SU-DHL-6 (cell line): ENCODE data around the gene ORAI1.

ENCODE experiments used
- EZH2phosphoT487 ChIP-seq: fragments of 200-600 bp; sonication (generic), shearing (Covaris generic); conservative IDR thresholded peaks from 2 replicates; pipeline ENCODE4 v1.6.1; 2018; ENCODE audit warnings: mild to moderate bottlenecking, antibody characterized with exemption, low read length, moderate library complexity, mixed read lengths
- TF ChIP-seq, protein P1 (sequence below): fragments of 200-600 bp; sonication (generic); IDR thresholded peaks from one replicate; pipeline ENCODE4 v1.5.1; 2017; ENCODE audit warnings: antibody characterized with exemption, mild to moderate bottlenecking, low read length, moderate library complexity; ENCODE audit not compliant: insufficient read depth, poor library complexity, severe bottlenecking

DNA sequence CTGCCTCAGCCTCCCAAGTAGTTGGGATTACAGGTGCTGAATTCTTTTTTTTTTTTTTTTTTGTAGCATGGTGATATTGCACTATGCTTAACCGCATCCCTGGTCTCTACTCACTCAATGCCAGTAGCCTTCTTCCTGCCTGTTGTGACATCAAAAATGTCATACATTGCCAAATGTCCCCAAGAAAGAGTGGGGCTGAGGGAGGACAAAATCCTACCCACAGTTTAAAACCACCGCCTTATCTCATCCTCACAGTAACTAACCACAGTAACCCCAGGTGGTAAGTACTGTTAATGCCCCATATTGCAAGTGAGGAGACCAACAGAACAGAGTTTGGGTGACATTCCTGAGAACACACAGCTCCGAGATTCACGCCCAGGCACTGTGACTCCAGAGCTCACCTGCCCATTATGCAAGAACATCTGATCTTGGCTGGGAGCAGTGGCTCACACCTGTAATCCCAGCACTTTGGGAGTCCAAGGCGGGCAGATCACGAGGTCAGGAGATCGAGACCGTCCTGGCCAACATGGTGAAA is 23.6 kb downstream of the ORAI1 start:
- TF ChIP-seq, protein P1, sequence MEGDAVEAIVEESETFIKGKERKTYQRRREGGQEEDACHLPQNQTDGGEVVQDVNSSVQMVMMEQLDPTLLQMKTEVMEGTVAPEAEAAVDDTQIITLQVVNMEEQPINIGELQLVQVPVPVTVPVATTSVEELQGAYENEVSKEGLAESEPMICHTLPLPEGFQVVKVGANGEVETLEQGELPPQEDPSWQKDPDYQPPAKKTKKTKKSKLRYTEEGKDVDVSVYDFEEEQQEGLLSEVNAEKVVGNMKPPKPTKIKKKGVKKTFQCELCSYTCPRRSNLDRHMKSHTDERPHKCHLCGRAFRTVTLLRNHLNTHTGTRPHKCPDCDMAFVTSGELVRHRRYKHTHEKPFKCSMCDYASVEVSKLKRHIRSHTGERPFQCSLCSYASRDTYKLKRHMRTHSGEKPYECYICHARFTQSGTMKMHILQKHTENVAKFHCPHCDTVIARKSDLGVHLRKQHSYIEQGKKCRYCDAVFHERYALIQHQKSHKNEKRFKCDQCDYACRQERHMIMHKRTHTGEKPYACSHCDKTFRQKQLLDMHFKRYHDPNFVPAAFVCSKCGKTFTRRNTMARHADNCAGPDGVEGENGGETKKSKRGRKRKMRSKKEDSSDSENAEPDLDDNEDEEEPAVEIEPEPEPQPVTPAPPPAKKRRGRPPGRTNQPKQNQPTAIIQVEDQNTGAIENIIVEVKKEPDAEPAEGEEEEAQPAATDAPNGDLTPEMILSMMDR = no peak
- no peak for TF ChIP-seq EZH2phosphoT487
